ENCODE results near the gene SMS.
"Not testable (repeated sequence)": the region's sequence is repeated elsewhere in the genome, so short reads cannot be mapped to it uniquely, and the experiment has no call there.

The SMS gene

DNA sequence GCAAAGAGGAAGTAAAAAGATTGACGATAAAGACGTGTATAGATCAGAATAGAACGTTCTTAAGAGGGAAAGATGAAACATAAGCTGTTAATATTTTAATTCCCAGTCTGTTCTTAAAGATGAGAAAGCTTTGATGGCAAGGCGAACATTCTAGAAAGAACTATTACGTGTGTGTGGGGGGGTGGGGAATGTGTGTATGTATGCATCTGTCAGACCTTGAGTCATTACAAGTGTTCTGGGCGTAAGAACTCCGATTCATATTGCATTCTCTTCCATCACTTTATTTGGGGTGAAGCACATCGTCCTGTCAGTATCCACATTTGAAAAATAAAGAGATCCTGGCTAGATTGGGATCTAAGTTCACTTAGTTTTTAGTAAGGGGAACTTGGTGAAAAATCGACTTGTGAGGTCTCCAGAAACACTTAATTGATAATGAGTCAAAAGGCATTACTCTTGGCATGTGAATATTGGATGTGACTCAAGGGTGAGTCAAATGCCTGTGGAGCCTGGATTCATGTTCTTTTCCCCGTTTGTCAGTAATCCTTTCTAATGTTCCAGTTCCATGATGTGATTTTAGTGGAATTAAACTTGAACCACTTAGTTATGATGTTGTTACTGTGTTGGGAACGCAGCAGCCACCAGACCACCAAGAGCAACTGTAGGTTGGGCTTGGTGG lies 3.1 kb downstream of the SMS start:
- no peak overlapping the region for H3K4me3 ChIP-seq (ENCODE audit: low read length)
- no peak for TF ChIP-seq ZNF274 (IDR thresholded peaks at IDR 0.05; ENCODE audit: low read depth, low read length)

DNA sequence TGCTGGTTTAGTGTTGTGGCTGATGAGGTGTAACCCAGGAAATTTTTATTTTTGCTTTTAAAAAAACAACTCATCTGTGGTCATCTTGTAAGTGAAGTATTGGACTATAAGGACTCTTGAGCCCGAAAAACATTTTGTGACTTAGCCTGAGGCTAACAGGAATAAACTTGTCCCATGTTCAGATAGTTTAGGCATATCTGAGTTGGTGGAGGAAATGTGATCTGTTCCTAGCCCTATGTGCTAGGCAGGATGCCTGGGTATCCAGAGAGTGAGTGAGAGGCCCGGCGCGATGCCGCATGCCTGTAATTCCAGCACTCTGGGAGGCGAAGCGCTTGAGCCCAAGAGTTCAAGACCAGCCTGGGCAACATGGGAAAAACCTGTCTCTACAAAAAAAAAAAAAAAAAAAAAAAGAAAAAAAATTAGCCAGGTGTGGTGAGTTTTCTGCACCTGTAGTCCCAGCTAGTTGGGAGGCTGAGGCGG lies 3.7 kb downstream of the SMS start:
- H3K4me3 ChIP-seq (ENCODE audit: low read length): no peak overlapping the region
- no peak for TF ChIP-seq ZNF274 (IDR thresholded peaks at IDR 0.05; ENCODE audit: low read depth, low read length)

DNA sequence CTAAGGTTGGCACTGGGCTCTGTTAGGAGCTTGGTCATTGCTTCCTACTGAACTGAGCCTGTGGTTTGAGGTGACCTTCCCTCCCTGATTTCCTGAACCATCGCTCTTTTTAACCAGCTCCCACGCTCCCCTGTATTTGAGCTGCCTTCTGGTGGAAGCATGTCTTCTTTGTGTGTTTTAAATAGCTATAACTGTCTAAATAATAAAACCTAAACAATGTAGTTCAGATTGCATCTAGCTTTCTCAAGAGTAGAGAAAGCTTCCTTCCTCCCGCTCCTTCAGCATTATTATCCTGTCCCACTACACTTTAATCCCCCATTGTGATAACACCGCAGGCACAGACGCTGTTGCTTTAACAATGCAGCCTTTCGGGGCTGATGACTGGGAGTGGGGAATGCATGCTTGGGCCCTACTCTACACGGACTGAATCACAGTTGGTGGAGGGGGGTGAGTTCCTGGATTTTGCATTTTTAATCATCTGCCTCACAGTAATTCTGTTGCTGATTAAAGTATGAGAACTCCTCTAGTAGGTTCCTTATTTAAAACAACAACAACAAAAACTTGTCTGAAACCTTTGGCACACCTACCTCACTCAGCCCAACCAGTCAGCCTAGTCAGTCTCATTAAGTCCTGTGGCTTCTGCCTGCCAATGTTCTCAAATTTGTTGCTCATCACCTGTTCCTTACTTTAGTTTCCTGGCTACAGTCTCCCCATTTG lies 6.6 kb downstream of the SMS start:
- H3K4me3 ChIP-seq (ENCODE audit: low read length): no peak overlapping the region
- TF ChIP-seq ZNF274 (IDR thresholded peaks at IDR 0.05; ENCODE audit: low read depth, low read length): no peak

DNA sequence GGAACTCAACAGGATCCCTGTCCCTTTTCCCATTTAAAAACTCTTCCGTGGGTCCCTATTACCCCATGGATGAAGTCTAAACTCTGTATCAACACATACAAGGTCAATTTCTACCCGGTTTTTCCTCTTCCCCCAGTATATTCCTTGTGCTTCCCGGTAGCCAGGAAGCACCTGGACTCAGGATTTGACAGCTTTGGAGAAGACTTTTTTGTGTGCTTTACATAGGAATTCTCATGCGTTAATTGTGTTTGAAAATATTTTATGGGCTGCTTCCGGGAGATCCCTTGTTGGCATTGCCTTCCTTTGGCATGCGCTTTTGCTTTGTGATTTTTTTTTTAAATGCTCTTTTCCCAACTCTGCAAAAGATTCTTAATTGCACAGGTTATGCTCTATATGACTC lies 7.2 kb downstream of the SMS start:
- TF ChIP-seq ZNF274 (IDR thresholded peaks at IDR 0.05; ENCODE audit: low read depth, low read length): no peak
- H3K4me3 ChIP-seq (ENCODE audit: low read length): no peak overlapping the region

DNA sequence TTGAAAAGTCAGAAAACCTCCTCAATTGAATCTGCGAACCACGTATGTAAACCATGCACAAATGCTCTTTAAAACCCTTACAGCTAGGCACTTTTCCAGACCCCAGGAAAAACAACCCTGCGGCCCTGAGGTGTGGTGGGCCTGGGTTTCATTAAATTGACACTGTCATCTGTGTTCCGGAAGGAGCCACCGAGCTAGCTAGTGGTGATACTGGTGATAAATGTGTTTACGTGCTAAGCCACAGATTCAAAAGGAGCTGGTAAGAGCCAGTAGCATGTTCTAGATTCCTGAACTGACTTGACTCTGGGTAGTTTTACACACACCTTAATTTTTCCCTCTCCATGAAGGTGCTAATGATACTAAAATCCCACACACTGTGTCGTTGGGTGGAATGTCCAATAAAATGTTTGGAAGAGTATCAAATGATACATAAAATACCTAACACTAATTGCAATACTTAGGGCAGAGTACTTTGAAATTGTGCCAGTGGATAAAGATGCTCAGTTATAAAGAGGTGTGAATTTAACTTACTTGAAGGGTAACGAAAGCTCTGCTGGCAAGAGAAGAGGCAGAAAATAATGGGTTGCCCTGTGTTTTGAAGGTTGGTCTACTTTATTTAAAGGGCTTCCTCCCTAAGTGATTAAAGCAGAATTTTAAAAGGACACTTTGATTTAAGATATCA lies 8.5 kb downstream of the SMS start:
- H3K4me3 ChIP-seq (ENCODE audit: low read length): no peak overlapping the region
- TF ChIP-seq ZNF274 (IDR thresholded peaks at IDR 0.05; ENCODE audit: low read depth, low read length): no peak

DNA sequence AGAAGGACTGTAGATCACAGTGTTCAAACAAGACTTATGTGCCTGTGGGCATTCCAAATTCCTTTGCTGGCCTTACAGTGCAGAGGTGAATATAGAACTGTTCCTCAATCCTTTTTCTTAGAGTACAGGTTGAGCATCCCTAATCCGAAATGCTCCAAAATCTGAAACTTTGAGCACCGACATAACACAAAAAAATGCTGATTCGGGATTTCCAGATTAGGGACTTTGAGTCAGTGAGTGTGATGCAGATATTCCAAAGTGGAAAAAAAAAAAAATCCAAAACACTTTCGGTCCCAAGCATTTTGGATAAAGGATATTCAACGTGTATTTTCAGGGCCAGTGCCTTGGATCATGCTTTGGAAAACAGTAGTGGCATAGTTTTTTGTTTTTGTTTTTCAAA lies 9.2 kb downstream of the SMS start:
- no peak for TF ChIP-seq ZNF274 (IDR thresholded peaks at IDR 0.05; ENCODE audit: low read depth, low read length)
- H3K4me3 ChIP-seq (ENCODE audit: low read length): no peak overlapping the region

DNA sequence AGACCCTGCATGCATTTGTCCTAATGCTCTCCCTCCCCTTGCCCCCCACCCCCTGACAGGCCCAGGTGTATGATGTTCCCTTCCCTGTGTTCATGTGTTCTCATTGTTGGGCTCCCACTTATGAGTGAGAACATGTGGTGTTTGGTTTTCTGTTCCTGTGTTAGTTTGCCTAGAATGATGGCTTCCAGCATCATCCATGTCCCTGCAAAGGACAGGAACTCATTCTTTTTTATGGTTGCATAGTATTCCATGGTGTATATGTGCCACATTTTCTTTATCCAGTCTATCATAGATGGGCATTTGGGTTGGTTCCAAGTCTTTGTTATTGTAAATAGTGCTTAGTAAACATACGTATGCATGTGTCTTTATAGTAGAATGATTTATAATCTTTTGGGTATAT lies 10.0 kb downstream of the SMS start:
- not testable (repeated sequence) for H3K4me3 ChIP-seq (ENCODE audit: low read length)

DNA sequence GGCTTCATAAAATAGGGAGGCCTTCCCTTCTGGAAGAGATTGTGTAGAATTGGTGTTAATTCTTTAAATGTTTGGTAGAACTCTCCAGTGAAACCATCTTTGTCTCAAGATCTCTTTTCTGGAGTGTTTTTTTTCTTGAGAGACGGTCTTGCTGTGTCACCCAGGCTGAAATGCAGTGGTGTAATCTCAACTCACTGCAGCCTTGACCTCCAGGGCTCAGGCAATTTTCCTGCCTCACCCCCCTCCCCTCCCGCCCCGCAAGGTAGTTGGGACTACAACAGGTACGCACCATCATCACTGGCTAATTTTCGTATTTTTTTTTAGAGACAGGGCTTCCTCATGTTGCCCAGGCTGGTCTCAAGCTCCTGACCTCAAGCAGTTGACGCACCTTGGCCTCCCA lies 12.1 kb downstream of the SMS start:
- TF ChIP-seq ZNF274 (IDR thresholded peaks at IDR 0.05; ENCODE audit: low read depth, low read length): no peak
- H3K4me3 ChIP-seq (ENCODE audit: low read length): no peak overlapping the region

DNA sequence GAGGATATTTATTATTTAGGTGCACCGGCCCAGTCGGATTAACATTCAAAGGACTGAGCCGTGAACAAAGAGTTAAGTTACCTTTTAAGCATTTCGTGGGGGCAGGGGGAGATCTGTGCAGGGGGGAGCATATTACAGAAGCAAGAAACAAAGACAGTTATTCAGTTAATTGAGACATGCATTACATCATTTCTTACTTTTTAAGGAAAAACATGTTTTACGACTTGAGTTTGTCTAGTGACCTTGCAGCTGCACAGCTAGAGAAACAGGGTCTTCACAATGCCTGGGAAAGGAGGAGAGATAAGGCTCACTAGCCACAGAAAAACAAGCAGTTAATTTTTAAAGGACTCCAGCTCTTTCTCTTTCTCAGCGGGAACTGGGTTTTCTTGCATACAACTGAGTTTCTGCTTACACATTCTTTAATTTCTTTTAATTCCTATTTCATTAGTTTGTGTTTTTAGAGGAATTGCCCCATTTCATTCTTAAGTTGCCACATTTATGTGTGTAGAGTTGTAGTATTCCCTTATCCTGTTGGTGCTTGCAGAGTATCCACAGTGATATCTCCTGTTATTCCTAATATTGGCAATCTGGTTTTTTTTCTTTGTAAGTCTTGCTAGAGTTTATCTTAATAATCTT lies 12.8 kb downstream of the SMS start:
- H3K4me3 ChIP-seq (ENCODE audit: low read length): not testable (repeated sequence)

DNA sequence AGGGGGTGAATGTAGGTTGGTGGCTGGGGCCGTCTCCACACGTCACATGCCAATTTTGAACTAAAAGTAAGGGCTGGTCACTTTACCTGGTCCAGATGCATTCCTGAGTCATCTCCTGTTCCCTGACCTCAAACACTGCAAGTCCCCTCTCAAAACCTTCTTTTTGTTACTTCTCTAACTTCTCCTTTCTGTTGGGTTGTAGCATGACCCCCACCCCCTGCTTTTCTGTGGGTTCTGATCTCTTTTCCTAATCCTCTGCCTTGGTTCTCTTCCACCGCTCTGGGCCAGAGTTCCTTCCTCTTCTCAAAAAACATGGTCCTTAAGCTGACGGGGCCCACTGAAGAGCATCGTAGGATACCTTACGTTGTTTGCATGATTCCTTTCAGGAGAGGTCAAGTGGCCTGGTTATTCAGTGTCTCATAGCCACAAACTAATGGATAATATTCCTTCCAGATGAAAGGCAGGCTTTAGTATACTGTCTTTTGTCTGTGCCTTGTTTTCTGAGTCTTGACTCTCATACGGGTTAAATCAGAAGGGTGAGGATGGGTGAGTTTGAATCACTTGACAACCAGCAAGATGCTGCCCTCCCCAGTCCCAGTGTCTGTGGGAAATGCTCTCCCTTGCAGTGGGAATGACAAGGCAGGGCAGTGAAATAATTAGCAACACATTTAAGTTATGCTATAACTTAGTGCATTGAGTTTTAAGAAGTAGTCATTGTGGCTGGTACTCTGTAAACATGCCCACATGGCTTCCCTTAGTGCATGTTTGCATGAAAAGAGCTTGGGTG lies 15.1 kb downstream of the SMS start:
- H3K4me3 ChIP-seq (ENCODE audit: low read length): no peak overlapping the region
- no peak for TF ChIP-seq ZNF274 (IDR thresholded peaks at IDR 0.05; ENCODE audit: low read depth, low read length)

DNA sequence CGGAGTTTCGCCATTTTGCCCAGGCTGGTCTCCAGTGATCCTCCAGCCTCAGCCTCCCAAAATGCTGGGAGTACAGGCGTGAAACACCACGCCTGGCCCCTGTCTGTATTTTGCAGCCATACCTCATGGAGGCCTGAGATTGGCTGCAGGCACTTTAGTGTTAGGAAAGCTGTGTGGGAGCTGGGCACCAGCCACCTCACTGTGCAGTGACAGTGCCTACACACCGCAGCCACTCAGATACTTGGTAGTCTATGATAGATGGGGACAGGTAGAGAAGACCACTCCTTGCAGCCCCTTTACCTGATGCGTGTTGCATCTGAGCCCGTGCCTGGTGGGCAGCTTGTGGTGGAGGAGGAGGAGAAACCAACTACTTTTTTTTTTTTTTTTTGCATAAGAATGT lies 16.3 kb downstream of the SMS start:
- H3K4me3 ChIP-seq (ENCODE audit: low read length): no peak overlapping the region
- no peak for TF ChIP-seq ZNF274 (IDR thresholded peaks at IDR 0.05; ENCODE audit: low read depth, low read length)

DNA sequence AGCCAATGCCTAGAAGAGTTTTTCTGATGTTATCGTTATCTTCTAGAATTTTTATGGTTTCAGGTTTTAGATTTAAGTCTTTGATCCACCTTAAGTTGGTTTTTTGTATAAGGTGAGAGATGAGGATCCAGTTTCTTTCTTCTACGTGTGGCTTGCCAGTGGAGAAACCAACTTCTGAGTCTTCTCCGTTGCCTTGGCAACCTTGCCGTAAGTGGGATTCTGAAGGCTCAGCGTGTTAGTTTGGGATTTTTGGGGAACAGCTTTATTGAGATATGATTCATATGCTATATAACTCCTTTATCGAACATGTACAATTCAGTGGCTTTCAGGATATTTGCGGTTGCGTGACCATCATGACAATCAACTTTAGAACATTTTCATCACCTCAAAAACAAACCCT lies 17.7 kb downstream of the SMS start:
- TF ChIP-seq ZNF274 (IDR thresholded peaks at IDR 0.05; ENCODE audit: low read depth, low read length): no peak
- H3K4me3 ChIP-seq (ENCODE audit: low read length): no peak overlapping the region

DNA sequence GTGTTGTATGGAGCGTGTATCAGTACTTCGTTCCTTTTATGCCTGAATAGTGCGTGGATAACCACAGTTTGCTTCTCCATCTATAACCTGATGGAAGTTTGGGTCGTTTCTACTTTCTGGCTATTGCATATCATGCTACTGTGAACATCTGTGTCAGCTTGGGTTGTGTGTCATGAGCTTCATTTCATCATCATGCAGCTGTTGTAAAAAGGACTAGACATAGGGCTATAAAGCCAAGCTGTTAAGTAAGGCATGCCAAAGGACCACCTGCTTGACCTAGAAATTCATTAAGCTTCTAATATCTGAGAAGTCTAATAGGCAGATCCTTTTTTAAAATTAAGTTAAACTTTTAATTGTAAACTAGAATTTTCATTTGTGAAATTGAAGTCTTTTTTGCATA lies 18.4 kb downstream of the SMS start:
- no peak for TF ChIP-seq ZNF274 (IDR thresholded peaks at IDR 0.05; ENCODE audit: low read depth, low read length)

More for the DNA sequence above, 18.4 kb downstream of the SMS start:
- no peak overlapping the region for H3K4me3 ChIP-seq (ENCODE audit: low read length)
